Activated T-cell treated with anti-CD3 and anti-CD28 coated beads for 48 hours (primary cell): ENCODE measurements around the gene WDR62.
"Not testable (repeated sequence)": the region's sequence is repeated elsewhere in the genome, so short reads cannot be mapped to it uniquely, and the experiment has no call there.

Source experiments
- DNase-seq: peaks from one replicate; pipeline ENCODE4 v3.0.0-alpha.2; 2020; ENCODE audit warnings: low read depth

WDR62 gene

DNA sequence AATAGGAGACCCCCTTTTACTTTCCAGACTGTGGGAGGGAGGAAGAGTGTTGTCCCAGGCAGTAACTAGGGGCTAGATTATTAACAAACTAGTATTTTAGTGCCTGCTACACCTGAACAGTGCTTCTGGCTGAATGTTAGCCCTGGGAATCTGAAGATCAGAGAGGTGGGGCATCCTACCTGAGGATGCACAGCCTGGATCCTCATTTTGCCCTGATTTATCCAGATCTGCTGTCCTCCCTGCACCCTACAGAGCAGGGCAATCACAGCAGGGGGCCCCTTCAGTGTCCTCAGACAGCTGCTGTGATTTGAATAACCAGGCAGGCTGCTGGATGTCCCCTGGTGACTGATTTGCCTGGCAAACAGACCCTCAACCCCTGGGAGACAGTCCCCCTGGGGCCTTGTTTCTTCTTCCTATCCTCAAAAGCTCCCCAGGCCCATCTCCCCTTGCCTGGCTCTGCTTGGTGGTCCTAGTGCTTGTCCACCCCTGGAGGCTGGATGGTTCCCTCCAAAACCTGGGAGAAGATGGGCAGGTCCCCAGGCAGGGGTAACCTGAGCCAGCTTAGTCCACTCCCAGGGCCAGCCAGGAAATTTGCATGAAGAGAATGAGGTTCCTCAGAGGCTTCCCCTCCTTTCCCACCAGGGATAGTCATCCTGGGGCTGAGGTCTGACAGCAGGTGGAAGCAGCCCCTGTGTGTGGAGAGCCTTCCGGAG, 55.9 kb downstream of the WDR62 start, which contains the start of gene OVOL3:
Gene OVOL3, plus strand, starts transcription at position 657 of the 713 bp plus-strand sequence. CDS start 60 bp downstream, outside the sequence.
- no peak for DNase-seq

DNA sequence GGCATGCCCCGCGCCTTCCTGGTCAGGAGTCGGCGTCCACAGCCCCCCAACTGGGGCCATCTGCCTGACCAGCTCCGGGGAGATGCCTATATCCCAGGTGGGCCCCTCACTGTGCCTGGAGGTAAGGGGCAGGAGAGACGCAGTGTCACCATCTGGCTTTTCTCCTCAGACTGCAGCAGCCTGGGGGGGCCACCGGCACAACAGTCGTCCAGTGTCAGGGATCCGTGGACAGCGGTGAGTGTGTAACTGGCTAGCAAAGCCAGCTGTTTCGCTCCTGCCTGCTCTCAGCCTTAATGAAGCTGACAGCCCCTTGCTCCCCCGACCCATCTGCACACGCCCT, 56.5 kb downstream of the WDR62 start:
- no peak for DNase-seq

DNA sequence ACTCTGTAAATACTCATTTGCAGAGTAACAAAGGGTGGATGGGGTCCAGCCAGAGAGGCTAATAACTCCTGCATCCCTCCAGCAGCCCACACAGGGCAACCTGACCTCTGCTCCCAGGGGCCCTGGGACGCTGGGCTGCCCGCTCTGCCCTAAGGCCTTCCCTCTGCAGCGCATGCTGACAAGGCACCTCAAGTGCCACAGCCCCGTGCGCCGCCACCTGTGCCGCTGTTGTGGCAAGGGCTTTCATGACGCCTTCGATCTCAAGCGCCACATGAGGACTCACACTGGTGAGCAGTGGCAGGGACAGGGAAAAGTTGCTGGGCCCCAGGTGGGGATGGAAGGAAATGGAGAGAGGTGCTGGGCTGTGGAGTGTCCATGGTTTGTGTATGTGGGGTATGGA, 58.0 kb downstream of the WDR62 start:
- no peak for DNase-seq

DNA sequence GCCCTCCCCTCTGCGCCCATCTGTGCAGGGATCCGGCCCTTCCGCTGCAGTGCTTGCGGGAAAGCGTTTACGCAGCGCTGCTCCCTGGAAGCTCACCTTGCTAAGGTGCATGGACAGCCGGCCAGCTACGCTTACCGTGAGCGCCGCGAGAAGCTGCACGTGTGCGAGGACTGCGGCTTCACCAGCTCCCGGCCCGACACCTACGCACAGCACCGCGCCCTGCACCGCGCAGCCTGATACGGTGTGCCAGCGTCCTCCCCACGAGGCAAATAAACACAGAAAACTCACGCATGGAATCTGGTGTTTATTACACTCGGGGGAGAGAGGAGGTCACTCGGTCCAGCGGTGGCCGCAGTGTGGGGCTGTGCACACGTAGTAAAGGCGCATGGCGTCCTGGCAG, 58.7 kb downstream of the WDR62 start:
- no peak for DNase-seq

DNA sequence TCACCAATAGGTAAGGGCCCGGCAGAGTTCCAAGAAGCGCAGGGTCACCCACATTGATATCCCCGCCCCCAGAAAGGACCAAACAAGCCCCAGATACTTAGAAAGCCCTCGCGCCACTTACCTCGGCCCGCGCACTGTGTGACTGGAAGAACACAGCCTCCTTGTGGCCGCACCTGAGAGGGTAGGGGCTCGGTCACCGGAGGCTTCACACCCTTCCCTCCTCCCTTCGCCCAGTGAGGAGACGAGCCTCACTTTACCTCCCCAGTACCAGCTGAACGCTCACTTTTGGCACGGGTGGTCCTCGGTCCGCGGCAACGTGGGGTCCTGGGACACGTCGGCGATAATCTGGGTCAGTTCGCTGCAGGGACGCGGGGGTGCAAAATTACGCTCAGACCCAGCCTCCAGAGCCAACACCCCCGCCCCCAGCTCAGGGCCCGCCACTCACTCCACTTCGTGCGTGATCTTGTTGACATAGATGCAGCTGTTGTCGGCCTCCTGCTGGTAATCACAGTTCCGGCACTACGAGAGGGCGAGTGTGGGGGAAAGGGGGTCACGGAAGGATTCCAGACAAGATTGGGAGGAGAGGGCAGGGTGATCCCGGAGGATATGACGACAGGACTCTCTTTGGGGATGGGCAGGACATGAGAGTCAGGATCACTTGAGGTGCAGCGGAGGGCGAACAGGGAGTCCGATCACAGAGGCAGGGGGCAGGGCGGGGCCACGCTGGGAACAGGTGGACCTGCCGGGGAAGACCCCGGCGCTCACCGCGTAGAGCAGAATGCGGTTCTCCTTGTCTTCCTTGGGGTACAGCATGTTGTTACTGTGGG, 59.4 kb downstream of the WDR62 start:
- DNase-seq: no peak

DNA sequence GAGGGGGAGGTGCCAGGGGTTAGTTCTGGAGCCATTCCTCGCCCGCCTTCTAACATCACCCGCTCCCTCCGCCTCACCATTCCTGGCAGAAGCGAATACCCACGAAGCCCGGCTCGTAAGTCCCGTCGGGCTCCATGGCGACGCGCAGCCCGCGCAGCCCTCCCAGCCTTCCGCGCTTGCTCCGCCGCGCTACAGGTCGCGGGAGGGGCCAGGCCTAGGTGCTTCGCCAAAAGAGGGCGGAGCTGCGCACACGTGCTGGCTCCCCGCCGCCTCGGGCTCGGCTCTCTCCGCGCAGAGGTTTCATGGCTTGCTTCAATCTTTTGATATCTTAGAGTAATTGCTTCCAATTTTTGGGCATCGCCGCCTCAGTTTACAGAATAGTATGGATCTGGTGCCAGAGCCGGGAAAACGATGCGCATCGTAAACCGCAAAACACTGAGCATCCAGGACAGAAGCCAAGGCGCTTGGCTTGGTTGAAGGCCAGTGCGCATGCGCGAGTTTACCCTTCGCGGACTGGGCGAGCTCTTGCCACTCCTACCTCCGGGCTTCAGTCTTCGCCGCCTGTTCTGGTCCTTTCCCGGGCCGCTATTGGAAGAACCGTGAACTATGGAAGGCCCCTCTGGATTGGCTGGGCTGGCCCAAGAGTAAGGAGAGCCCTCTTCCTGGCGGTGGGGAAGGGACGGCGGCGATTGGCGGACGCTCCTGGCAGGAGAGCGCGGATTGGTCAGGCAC, 60.2 kb downstream of the WDR62 start, which contains the start of gene POLR2I:
Gene POLR2I, minus strand, starts transcription at position 155 of the 732 bp plus-strand sequence. Its CDS starts 19 bp downstream, at position 136.
- DNase-seq: peak; percentile 94

DNA sequence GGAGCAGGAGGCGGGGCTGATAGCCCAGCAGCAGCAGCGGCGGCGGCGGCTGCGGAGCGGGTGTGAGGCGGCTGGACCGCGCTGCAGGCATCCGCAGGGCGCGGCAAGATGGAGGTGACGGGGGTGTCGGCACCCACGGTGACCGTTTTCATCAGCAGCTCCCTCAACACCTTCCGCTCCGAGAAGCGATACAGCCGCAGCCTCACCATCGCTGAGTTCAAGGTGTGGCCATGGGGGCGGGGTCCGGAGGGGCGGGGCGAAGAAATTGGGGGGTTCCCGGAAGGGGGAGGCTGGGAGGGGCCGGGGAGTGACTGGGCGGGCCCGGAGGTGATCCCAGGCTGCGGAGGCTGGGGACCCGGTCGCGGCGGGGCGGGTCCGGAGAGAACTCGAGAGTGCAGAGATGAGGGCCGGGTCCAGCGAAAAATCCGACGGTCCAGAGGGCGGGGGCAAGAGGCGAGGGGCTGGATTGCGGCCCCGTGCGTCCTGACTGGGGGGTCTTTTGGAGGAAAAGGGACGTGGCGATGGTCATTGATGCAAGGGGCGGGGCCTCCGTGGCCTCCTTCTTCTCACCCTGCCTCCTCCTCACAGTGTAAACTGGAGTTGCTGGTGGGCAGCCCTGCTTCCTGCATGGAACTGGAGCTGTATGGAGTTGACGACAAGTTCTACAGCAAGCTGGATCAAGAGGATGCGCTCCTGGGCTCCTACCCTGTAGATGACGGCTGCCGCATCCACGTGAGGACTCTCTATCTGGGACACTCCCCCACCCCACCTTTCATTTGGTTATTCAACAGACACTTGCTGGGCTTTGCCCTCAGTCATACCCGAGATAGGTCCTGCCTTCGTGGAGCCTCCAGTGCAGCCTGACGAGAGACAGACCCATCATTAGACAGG, 61.0 kb downstream of the WDR62 start, which contains the start of gene TBCB:
Gene TBCB, plus strand, starts transcription at position 16 of the 891 bp plus-strand sequence. Its CDS starts 93 bp downstream, at position 109.
- DNase-seq: peak; percentile 86

DNA sequence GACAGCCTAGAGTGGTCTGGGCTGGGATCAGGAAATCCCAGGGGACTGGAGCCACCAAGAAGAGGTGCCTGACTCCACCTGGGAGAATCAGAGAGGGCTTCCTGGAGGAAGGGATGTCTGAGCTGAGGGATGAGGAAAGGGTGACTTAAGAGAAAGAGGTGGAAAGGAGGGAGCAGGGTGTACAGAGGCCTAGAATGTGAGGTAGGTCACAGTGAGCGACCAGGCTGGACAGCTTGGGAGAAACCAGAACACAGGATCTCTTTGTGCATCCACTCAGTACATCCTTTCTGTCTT, 61.6 kb downstream of the WDR62 start:
- no peak for DNase-seq

DNA sequence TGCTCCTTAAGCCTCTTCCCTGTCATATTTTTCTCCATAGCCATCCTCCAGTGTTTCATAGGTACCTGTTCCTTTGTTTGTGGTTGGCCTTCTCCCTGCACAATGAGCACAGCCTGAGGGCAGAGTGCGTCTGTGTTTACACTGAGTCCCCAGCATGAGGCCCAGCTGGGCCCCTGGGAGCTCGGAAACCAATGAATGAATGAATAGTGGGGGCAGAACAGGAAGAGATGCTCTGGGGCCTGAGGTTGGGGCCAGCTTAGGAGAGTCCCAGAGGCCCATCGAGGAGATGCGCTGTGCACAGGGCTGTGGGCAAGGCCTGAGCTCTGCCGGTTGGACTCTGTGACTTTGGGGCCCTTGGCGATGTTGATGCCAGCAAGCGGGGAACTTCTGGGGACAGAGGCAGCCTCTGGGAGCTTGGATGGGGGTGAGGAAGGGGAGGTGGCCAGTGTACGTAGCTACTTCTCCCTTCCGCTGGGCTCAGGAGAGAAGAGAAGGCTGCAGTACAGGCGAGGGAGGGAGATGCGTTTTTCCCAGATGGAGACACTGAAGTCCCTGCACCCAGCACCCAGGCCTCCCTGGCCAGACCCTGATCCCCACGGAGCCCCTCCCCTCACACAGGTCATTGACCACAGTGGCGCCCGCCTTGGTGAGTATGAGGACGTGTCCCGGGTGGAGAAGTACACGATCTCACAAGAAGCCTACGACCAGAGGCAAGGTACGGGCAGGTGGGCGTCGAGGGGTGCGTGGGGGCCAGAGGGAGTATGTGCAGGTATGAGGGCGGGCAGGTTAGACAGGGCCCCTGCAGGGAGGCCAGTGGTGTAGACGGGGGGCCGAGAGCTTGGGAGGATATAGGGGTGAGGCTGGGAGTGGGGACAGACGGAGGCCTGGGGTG, 65.6 kb downstream of the WDR62 start:
- no peak for DNase-seq

DNA sequence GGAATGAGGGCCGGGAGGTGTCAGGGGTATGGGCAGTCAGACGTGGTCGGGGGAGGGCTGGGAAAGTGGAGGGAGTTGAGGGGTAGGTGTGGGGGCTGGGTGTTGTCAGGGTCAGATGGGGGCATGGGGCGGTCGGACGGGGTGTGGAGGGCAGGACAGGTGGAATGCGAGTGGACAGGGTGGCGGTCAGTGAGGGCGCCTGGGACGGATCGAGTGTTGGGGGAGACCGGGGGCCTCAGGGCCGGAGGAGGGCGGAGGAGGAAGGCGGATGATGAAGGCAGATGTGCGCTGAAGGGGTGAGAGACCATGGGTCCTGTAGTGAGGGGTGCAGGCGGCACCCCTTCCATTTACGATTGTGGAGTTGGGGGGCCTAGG, 66.3 kb downstream of the WDR62 start:
- DNase-seq: no peak

DNA sequence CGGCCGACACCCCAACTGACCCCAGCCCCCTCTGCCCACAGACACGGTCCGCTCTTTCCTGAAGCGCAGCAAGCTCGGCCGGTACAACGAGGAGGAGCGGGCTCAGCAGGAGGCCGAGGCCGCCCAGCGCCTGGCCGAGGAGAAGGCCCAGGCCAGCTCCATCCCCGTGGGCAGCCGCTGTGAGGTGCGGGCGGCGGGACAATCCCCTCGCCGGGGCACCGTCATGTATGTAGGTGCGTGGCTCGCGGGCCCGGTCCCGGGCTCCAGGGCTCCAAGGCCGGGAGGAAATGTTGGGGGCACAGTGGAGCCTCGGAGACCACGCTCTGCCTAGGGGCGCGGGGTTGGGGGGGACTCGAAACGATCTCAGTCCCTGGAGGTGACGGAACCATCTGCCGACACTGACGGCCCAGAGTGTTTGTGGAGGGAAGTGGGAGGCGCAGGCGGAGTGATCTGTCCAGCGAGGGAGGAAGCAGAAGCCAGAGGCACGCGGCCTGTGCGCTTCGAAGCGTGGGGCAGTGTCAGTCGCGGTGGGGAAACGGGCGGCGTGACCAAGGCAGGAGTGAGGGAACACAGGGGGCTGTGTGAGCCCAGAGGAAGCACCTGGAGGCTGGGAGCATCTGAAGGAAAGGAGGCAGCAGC, 66.9 kb downstream of the WDR62 start:
- DNase-seq: no peak

DNA sequence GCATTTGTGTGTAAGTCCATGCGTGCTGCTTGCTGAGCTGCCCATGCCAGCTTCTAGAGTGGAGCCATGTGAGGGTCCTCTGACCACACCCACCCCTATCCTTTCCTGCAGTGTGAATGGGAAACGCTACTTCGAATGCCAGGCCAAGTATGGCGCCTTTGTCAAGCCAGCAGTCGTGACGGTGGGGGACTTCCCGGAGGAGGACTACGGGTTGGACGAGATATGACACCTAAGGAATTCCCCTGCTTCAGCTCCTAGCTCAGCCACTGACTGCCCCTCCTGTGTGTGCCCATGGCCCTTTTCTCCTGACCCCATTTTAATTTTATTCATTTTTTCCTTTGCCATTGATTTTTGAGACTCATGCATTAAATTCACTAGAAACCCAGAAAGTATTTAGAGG, 70.9 kb downstream of the WDR62 start:
- DNase-seq: no peak

DNA sequence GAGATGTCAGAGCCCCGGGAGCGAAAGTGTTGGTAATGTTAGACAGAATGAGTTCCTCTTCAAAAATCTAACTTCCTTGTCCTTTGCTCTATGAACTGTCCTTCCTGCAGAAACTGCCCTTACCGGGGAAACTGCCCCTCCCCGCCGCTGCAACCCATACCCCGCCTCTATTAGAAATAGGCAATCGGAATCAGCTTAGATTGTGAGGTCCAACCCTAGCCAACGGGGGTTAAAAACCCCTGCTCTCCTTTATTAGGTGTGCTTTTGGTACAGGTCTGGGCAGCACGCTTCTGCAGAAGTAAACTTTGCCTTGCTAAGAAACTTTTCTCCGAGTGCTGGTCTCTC, 73.7 kb downstream of the WDR62 start:
- DNase-seq: no peak

DNA sequence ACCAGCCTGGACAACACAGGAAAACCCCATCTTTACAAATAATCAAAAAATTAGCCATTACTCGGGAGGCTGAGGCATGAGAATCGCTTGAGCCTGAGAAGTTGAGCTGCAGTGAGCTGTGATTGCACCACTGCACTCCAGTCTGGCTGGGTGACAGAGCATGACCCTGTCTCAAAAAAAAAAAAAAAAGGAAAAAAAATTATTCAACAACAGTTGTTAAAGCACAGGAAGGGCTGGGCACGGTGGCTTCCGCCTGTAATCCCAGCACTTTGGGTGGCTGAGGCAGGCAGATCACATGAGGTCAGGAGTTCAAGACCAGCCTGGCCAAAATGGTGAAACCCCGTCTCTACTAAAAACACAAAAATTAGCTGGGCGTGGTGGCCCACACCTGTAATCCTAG, 76.5 kb downstream of the WDR62 start:
- DNase-seq: not testable (repeated sequence)

DNA sequence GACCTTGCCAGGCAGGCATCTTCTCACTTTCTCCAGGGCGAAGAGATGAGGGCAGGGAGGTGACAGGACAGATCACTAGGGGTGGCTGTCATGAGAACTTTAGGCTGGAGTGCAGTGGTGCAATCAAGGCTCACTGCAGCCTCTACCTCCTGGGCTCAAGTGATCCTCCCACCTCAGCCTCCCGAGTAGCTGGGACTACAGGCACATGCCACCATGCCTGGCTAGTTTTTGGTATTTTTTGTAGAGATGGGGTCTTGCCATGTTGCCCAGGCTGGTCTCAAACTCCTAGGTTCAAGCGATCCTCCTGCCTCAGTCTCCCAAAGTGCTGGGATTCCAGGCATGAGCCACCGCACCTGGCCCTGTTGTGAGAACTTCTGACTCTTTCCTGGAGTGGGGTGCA, 80.2 kb downstream of the WDR62 start:
- not testable (repeated sequence) for DNase-seq

DNA sequence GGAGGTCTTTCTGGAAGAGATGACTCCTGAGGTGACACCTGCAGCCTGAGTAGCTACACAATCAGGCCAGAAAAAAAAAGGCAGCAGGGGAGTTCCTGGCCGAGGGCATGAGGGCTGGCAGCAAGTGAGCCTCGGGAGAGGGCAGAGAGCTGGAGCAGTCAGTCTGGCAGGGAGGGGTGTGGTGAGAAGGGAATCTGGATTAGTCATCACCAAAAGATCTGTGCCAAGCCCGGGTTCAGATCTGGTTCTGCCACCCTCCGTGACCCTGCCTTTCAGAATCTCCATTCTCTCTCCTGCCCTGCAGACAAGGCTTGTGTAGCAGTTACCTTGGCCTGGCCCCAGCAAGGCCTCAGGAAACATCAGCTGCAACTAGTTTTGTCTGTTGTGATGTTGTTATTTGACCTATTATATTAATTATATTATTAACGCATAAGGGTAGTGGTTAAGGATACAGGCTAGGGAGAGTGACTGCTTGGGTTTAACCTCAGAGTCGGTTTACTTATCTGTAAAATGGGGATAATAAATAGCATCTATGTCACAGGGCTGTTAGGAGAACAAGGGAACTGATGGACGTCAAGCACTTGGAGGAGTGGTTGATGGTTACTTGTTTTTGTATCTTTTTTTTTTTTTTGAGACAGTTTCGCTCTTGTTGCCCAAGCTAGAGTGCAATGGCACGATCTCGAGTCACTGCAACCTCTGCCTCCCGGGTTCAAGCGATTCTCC, 82.4 kb downstream of the WDR62 start:
- no peak for DNase-seq

DNA sequence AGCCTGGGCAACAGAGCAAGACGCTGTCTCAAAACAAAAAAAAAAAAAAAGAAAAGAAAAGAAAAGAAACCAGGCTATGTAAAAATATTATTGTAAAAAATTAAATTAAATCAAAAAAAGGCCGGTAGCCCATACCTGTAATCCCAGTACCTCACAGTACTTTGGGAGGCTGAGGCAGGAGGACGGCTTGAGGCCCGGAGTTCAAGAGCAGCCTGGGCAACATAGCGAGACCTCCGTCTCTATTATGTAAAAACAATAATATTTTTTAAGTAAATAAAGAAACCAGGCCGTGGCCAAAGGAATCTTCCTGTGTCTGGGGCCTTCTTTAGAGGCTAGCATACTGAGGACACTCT, 84.4 kb downstream of the WDR62 start:
- no peak for DNase-seq

DNA sequence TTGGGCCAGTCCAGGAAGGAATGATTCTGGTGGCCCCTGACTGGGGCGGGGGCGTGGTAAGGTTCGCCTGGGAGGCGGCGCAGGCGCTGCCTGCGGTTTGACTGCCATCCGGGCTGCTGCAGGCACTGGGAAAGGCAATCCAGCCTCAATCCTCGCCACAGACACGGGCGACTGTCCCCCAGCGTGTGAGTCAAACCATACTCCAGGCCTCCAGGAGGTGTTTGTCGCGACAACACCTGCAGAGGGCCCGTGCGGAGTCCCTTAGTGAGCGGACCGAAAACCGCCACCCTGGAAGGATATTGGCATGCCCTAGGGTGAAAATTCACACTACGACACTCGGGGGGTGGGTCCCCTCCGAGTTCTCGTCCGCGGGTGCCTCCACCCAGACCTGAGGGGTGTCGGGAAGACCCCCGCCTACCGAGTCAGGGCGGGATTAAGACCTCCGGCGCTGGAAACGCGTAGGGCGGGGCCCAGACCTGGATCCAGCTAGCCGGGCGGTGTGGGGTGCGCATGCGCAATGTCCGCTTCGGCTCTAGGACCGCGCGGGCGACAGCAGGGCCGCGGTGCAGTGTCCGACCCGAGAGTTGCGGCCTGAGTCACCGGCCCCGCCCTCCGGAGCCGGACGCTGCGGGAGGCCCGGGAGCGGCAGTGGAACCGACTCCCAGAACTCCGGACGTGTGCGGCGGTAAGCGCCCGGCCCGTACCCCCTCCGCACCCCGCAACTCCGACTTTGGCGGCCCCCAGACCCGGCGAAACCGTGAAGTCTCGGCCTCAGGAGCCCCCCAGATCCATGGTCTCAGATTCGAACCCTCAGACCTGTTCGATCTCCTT, 85.0 kb downstream of the WDR62 start, which contains the start of gene CAPNS1:
Gene CAPNS1, plus strand, starts transcription at position 594 of the 831 bp plus-strand sequence. CDS start 946 bp downstream, outside the sequence.
- peak; percentile 95 for DNase-seq
